LoVo (cell line): ENCODE measurements around the gene HSD11B2.

Source experiments
- DNase-seq: peaks from one replicate; pipeline ENCODE4 v3.0.0-alpha.2; 2016; ENCODE audit warnings: low spot score

The HSD11B2 gene

DNA sequence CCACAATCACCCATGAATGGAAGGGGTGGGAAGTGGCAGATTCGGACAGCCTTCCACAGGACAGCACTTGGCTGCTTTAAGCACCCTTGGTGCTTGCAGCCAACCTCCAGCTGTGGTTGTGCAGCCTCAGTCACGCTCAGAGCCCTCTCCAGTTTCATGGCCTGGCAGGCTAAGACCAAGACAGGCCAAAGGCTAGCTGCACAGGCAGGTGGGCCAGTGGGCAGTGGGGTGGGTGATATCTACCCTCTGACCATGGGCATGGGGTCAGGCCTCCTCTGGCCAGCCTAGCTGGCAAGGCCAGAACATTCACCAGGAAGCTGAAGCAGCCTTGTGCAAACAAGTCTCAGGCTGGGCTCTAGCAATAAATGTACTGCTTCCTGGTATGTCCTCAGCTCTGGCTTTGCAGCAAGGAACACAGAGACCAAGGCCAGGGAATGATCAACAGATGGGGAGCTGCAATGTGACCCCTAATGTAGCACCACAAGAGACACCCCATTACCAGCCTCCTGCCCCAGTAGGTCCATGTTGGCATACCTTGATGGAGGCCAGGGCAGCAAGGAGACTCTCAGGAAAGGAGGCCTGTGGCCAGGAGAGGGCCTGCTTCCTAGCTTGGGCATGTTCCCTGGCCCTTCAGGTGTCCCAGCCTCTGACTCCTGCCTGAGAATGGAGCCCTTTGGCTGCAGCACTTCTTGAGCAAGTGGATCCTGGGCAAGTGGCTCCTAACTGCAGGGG is 20.9 kb downstream of the HSD11B2 start:
- peak; percentile 16 for DNase-seq

DNA sequence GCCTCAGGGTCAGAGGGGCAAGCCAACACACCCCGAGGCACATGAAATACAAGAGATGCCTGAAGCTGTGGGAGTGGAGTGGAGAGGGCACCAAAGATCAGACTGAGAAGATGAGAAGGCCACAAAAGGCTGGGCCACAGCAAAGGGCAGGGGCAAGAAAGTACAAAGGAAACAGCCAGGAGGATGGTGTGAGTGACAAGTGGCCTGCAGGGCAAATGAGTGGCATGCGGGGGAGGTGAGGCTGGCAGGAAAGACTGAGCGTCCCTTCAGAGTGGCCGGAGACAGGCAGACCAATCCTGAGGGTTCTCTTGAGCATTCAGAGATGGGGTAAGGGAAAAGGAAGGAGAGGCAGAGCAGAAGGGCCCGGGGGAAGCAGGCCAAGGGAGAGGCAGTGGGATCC is 23.2 kb downstream of the HSD11B2 start:
- no peak for DNase-seq

DNA sequence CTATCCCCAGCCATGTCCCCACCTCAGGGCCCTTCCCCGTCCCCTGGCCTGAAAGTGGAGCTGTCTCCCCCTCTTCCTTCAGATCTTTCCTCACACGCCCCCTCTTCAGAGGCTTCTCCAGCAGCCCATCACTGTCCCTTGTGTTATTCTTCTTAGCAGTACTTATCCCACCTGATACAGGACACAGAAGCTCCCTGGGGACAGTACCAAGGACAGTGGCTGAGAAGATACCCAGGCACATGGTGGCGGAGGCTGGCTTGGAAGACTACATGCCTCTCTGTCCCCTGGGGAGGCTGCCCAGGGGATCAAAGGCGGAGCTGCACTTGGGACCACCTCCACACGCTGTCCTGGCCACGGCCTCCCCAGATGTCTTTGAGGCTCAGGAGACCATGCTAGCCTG is 23.9 kb downstream of the HSD11B2 start:
- no peak for DNase-seq

DNA sequence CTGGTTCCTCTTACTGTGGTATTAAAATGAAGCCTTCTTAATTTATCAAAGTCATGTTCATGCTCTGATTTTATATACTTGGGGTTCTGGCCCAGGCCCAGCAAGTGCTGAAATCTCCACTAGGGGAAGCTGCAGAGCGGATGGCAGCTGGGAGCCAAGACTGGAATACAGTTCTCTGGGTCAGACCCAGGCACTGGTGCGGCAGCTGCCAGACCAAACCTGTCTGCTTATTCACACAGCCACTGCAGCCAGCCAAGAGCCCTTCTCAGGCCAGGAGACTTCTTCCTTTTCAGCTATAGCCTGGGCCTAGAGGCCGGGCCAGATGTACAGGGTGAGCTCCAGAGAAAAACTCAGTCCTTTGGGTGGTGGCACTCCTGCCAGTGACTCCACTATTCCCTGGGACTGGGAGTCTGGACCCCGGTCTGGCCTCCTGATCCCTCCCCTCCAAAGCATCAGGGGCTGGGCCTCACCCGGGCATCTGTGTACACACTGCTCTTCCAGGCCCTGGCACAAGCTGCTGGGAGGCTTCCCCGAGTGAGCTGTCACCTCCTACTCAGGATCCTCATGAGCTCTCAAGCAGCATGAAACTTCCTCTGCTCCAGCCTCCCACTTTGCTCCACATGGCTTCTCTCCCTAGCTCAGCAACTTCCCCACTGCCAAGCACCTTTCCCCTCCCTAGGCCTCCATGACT is 25.6 kb downstream of the HSD11B2 start:
- DNase-seq: no peak

DNA sequence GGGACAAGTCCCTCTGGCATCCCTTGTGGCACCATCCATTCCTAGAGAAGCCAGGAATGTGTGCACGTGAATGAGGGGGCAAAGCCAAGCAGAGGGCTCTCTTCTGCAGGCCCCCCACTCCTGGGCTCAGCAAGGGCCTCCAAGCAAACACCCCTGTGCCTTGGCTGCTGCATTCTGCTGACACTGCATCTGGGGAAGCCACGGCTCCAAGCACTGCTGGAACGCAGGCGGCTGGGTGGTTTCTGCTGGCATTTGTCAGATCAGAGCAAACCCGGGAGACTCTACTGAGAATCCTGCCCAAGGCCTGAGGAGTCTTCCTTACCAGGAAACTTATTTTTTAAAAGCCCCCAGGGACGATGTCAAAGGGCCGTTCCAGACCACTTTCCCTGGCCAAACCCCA is 26.7 kb downstream of the HSD11B2 start:
- no peak for DNase-seq

DNA sequence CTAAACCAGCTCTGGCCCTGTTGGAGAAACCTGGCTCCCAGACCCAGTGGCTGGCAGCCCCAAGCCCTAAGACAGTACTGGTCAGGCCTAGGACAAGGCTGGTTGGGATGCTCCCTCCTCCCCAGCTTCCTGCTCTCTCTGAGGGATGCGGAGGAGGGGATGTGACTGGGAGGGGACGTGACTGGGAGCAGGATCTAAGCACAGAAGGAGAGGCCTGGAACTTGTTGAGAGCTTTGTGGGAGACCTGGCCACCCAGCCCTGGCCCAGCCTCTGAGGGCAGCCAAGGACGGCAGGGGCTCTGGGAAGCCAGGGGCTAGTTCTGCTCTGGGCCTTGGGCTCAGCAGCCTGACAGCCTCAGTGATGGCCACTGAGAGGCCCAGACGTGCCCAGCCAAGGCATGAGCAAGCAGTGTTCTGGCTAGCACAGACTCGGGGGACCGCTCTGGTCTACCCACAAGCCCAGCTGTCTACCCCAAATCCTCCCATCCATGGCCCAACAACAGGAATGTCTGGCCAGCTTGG is 27.3 kb downstream of the HSD11B2 start:
- DNase-seq: no peak

DNA sequence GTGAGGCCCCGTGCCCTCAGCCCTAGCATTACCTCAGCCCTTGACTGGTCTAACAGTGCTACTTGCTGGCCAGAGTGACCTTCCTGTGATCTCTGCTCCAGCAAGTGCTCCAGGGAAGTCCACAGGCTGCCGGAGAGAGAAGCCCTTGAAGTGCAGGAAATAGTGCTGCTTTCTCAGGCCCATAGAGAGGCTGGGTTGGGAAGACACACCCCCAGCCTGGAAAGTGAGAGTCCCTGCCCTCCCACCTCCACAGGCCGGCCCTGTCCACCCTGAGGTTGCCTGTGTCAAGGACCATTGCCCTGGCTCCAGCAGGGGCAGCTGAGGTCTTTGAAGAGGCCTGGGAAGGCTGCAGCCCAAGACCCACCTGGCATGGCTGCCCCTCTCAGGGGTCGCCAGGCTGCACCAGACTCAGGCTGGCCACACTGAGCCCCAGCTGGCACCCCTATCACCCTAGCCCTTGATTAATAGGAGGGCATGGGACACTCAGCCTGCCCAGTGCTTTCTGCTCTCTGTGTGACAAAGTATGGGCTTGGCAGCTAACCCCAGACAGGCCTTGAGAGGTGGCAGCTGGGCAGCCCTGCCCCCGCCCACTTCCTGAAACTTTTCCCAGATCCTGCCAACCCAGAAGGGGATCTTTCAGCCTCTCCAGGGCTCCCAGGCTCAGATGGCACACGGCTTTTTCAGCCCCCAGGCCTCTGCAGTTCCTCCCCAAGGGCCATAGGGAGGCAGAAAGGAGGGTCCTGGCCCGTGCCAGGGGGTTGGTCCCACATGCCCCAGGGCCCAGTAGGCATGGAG is 28.3 kb downstream of the HSD11B2 start:
- no peak for DNase-seq

DNA sequence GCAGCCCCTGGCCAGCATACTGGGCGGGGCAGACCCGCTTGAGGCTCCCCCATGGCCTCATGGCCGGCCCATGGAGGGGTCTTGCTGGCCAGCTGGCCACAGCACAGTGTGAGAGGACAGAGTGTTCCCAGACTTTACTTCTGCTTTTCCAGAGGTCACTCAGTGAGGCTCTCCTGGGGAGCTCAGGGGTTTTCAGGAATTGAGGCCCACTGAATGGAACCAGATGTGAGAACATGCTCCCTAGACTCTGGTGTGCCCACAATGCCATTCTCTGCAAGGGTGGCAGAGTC is 28.9 kb downstream of the HSD11B2 start:
- no peak for DNase-seq

DNA sequence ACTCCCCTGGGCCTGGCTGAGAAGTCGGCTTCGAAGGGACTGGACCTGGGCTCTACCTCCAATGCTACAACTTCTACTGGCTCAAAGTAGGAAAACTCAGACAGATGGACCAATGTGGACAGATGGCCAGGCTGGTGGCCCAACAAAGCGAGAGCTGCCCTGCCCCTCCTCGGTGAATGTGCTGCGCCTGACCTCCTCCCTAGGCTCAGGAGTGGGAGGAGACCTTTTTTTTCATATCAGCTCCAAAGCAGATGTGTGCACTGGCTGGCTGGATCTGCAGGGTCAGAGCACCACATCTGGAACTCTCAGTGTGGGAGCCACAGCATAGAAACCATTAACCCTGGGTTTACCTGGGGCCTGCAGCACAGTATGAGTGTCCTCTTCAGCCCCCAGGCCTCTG is 29.2 kb downstream of the HSD11B2 start:
- no peak for DNase-seq

DNA sequence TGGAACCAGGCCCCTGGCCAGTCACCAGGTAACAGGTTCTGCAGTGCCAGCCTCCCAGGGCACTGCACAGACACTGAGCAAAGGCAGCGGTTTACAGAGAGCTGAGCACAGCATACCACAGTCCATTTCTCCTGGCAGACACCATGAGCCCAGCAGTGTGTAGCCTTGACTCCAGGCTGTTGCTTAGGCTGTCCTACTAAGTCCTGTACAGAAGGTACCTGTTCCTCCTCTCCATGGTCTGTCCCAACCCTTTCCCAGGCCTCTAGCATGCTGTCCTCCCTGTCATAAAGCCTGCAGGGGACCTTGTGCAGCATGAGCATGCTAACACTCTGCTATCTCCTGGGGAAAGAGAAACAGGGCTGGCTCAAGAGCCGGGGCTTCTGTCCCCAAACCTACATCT is 30.0 kb downstream of the HSD11B2 start:
- no peak for DNase-seq

DNA sequence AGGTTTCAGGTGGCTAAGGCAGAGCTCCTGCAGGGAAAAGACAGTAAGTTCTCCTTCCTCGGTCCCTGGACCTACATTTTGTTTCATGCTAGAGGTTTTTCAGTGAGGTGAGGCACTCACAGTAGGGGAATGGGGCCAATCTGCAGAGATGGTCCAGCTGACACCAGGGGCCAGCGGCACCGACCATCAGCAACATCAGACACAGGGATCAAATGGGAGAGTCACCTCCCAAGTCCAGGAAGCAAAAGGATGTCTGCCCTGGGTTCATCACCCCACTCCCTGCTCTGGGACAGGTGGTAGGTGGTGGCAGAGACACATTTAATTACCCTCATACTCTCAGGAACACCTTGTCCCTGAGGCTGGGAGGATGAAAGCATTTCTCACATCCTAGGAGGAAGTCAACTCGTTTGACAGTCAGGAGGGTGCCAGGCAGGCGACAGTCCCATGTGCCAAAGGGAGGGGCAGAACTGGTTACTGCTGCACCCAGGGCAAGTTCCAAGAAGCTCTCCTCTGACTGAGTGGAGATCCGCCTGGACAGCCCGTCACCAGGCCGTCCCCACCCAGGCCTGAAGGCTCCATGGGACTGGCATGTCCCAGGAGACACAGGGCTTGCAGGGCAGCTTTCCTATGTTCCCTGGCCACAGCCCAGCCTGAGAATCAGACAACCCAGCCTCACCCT is 30.8 kb downstream of the HSD11B2 start:
- DNase-seq: peak; percentile 87

DNA sequence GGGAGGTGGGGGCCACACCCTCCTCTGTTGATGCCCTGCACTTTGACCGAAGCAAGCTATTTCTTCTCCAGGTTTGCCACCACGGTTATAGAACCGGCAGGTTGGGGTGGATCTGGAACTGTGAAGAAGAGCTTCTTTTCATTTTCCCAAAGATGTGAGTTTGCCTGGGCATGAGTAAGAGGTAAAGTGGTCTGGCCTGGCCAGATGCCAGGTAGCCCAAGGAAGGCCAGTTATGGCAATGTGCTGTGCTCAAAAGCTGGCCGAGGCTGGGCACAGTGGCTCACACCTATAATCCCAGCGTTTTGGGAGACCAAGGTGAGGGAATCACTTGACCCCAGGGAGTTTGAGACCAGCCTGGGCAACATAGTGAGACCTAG is 31.3 kb downstream of the HSD11B2 start:
- no peak for DNase-seq

DNA sequence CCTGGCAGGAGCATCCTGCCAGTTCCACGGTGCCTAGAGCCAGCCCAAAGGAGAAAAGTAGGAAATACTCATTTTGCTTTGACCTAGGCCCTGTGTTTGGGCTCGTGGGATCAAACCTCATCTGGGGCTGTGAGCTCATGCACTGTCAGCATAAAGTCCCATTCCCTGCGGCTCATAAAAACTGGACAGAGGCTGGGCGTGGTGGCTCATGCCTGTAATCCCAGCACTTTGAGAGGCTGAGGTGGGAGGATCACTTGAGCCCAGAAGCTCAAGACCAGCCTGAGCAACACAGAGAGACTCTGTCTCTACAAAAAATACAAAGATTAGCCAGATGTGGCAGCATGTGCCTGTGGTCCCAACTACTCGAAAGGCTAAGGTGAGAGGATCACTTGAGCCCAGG is 32.1 kb downstream of the HSD11B2 start:
- DNase-seq: peak; percentile 45

DNA sequence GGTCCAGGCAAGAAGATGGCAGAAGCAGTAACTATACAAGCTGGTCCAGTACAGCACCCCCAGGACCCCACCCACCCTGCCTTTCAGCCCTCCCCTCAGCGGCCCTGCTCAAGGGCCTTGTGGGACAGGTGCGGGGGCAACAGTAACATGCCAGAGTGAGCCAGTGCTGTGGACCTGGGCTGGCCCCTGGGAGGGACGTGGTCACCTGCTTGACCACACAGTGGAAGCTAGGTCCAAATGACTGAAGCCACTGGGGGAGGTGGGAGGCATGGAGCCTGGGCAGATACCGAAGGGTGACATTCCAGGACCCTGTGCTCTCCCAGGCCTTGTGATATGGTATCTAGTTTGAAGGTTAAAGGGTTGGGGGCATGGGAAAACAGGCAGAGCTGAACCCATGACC is 32.8 kb downstream of the HSD11B2 start:
- DNase-seq: no peak

DNA sequence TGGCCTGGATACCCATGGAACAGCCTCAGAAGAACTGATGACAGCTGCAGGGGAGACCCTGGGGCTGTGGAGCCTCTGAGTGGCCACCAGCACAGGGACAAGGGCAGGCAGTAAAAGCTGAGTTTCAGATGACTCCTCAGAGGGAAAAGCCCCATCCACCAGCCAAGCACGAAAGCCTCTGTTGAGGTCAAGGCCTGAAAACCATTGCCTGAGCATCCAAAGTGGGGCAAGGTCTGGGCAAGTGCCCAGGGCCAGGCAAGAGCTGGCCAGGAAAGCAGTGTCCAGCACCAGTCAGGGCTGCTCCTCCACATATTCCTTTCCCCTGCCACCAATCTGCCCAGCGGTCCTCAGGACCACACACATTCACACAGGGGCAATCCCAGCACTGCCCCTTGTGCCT is 33.6 kb downstream of the HSD11B2 start:
- no peak for DNase-seq

DNA sequence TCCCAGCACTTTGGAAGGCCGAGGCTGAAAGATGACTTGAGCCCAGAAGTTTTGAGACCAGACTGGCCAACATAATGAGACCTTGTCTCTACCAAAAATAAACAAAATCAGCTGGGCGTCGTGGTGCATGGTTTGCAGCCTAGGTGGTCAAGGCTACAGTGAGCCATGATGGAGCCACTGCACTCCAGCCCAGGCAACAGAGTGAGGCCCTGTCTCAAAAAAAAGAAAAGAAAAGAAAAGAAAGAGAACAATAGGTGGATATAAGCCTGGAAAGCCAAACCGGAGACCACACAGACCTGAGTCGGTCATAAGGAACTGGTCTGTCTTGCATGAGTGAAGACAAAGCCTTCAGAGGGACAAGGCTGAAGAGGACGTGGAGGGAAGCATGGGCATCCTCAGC is 35.7 kb downstream of the HSD11B2 start:
- no peak for DNase-seq

DNA sequence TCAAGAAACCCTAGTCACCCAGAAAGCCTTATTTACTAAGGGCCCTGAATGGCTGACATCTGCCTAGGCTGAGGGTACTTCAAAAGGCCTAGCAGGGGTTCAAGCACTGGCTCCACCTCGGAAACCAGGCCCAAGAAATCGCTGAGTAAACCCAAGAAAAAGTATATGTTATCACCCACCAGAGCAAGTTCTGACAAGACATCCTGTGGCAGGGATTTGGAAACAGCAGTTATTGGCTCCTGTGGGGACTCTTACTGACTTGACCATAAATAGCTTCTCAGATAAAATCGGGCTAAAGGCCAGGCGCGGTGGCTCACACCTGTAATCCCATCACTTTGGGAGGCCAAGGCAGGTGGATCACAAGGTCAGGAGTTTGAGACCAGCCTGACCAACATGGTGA is 37.8 kb downstream of the HSD11B2 start:
- DNase-seq: no peak

DNA sequence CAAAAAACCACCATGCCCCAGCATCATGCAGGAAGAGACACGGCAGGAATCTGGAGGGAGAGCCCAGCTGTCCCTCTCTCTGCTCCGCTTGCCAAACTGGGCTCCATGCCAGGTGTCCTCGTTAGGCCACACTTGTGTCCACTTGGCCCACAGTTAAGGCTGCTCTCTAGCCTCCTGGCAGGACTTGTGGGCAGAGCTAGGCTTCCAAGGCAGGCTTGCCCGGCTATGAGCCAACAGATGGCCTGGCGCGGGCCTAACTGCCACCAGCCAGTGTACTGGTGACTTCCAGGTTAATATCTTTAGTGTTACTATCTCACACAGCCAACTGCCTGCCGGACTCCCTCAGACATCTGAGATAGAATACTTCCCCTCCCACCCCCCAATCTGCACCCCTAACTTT is 39.4 kb downstream of the HSD11B2 start:
- DNase-seq: no peak

DNA sequence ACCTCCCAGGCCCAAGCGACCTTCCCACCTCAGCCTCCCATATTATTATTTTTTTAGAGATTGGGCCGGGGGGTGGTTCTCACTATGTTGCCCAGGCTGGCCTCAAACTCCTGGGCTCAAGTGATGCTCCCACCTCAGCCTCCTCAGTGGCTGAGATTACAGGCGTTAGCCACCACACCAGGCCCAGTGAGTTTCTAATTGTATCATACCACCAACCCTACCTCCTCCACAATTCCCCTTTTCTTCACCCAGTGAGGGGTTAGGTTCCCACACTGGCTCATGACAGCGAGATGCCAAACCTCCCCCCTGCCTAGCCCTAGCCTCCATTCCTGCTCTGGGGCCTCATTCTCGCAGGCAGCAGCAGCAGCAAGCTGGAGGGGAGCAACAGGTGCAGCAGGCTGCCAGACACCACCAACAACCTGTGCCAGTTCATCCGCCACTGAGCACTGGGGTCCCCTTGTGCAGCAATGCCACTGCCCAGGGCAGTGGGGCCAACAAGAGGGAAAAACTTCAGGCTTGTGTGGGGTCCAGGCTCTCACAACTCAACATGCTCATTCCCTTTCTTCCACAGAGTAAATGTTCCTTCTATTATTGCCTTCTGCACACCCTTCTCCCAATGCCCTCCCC is 41.0 kb downstream of the HSD11B2 start:
- DNase-seq: no peak

DNA sequence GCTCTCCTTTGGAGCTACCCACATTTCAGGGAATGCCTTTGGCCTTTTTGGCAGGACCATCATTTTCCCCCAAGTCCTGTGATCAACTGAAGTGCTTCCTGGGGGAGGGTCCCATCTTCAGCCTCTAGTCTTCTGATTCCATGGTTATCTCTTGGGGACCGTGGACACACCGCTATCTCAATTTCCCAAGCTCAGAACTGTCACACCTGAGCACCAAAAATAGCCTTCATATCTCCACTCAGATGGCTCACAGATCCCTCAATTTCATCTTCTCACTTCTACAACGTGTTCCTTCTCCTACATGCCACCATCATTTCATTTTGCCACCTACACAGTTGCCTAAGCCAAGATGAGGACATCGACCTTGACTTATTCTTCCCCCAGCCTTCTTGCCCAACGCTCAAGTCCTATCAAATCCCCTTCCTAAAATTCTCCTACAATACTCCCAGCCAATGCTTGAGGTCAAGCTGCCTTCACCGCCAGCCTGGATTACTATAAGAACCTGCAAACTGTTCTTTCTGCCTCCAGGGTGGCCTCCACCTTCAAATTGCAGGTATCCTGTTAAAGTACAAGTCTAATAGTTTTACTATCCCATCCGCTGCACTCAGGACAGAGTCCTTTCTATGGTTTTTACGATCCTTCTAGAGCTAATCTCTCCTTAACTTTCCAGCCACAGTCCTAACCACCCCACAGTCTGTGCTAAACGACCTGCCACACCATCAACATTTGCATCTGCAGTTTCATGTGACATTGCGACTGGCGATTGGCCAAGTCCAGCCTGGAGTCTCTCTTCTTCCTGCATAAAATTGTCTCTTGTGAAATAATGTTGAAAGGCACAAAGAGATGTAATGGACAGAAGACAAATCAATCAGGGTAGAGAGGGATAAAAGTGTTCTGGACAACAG is 43.9 kb downstream of the HSD11B2 start:
- DNase-seq: no peak

DNA sequence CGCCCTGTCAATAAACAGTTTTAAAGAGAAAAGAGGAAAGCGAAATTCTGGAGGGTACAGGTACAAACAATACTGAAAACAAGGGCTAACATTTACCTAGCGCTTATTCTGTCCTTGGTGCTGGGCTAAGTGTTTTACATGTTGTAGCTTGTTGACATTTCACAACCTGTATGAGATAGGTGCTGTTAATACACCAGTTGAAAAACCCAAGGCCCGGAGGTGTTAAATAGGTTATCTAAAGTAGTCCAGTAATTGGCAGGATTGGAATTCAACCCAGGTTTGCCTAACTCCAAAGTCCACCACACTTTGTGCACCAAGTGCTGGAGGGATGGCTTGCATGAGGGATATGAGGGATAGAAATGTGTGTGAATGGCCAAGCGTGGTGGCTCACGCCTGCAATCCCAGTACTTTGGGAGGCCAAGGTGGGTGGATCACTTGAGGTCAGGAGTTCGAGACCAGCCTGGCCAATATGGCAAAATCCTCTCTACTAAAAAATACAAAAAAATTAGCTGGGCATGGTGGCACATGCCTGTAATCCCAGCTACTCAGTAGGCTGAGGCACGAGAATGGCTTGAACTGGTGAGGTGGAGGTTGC is 47.1 kb downstream of the HSD11B2 start:
- no peak for DNase-seq
